ENCODE measurements around the gene ARHGAP6. TPM values are rescaled to one million over a fixed set of nuclear protein-coding genes. Genes with fewer than 3 reads are reported as not detected.

The ARHGAP6 gene
- total and polyA plus RNA-seq, 8 donors = 7.0 to 25.4 (median 20.5) TPM

DNA sequence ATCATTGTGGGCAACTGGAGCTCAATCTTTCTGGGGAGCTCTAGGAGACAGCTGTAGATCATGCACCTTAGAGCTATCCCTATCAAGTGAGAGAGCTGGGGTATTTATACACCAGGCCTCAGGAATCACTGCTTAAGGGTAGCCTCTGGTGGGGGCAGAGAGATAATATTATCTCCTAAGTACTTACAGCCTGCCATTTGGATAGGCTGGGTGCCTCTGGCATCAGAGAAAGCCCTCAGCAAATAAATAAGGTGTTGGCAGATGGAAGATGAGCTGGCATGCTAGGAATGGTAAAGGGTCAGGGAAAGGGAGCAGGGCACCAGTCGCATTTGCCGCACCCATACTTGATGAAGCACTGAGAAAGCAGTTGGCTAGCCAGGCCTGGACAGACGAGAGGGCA, 478.7 kb downstream of the ARHGAP6 start:
- no peak overlapping the region for H3K27ac ChIP-seq
- TF ChIP-seq, protein P1, sequence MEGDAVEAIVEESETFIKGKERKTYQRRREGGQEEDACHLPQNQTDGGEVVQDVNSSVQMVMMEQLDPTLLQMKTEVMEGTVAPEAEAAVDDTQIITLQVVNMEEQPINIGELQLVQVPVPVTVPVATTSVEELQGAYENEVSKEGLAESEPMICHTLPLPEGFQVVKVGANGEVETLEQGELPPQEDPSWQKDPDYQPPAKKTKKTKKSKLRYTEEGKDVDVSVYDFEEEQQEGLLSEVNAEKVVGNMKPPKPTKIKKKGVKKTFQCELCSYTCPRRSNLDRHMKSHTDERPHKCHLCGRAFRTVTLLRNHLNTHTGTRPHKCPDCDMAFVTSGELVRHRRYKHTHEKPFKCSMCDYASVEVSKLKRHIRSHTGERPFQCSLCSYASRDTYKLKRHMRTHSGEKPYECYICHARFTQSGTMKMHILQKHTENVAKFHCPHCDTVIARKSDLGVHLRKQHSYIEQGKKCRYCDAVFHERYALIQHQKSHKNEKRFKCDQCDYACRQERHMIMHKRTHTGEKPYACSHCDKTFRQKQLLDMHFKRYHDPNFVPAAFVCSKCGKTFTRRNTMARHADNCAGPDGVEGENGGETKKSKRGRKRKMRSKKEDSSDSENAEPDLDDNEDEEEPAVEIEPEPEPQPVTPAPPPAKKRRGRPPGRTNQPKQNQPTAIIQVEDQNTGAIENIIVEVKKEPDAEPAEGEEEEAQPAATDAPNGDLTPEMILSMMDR (IDR thresholded peaks at IDR 0.05) = no peak
- H3K27me3 ChIP-seq = no peaks in the 10 kb centered on the region
- intact Hi-C loops (cut with DNase I) = no loop called here
- H3K9me3 ChIP-seq = no peaks in the 10 kb centered on the region
- H3K36me3 ChIP-seq = no peaks in the 10 kb centered on the region
- no peaks in the 10 kb centered on the region for H3K4me1 ChIP-seq
- ATAC-seq (no peak), DNase-seq (no peak)
- H3K4me3 ChIP-seq = no peak overlapping the region

DNA sequence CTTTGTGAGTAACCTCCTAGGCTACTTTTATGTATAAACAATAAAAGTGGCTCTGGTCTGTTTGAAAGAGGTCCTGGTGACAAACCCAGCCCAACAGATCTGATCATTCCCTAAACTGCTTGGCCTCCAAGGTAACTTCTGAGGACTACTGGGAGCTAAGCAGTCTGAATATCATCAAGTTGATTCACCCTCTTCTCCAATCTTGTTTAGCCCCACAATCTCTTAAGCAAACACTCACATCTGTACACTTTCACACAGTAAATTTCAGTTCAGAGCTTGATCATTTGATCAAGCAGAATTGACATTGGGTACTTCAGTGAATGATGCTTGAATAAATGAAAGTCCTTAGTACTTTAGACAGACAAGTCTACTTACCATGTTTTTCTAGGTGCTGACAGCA, 479.9 kb downstream of the ARHGAP6 start:
- H3K4me1 ChIP-seq = no peaks in the 10 kb centered on the region
- no peaks in the 10 kb centered on the region for H3K9me3 ChIP-seq
- H3K27me3 ChIP-seq = no peaks in the 10 kb centered on the region
- ATAC-seq (peak; percentile 44), DNase-seq (no peak)
- H3K27ac ChIP-seq = no peak overlapping the region
- intact Hi-C loops (cut with DNase I) = no loop called here
- TF ChIP-seq, protein P1 (IDR thresholded peaks at IDR 0.05) = no peak
- no peak overlapping the region for H3K4me3 ChIP-seq
- no peaks in the 10 kb centered on the region for H3K36me3 ChIP-seq

DNA sequence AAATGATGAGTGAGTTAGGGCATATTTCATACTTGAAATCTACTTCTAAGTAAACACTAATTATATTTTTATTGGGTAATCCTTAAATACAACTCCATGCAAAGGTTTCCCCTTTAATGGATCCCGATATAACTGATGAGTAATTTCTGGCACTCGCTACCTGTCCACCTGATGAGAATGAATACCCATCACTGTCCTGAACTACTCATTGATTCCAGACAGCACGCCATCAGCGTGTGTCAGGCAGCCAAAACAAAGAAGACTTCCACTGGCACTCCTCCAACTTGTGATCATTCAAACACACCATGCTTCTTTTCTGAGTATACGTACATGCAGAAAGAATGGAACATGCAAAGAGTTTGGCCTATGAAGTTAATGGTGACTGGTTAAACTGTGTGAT, 485.1 kb downstream of the ARHGAP6 start:
- intact Hi-C loops (cut with DNase I) = no loop called here
- no peaks in the 10 kb centered on the region for H3K36me3 ChIP-seq
- TF ChIP-seq, protein P1 (IDR thresholded peaks at IDR 0.05) = no peak
- H3K27me3 ChIP-seq = no peaks in the 10 kb centered on the region
- no peaks in the 10 kb centered on the region for H3K4me1 ChIP-seq
- H3K9me3 ChIP-seq = no peaks in the 10 kb centered on the region
- no peak for DNase-seq
- no peak overlapping the region for H3K4me3 ChIP-seq
- no peak for ATAC-seq
- H3K27ac ChIP-seq = no peak overlapping the region

DNA sequence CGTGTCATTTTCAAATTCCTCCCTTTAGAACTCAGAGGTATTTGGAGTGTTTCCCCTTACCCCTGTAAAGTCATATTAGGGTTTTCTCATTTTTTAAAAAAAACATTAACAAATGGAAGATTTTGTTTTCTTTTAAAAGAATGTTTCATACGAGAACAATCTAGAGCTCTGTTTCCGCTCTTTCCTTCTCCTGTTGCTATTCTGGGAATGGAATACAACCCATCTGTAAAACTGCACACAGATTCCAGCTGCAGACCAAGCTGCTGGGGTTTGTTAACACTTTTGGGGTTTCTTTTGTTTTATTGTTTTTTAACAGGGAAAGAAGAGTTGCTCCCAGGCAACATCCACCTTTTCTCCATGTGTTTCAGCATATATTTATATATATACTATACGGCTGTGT, 493.3 kb downstream of the ARHGAP6 start:
- intact Hi-C loops (cut with DNase I) = no loop called here
- no peak overlapping the region for H3K27ac ChIP-seq

DNA sequence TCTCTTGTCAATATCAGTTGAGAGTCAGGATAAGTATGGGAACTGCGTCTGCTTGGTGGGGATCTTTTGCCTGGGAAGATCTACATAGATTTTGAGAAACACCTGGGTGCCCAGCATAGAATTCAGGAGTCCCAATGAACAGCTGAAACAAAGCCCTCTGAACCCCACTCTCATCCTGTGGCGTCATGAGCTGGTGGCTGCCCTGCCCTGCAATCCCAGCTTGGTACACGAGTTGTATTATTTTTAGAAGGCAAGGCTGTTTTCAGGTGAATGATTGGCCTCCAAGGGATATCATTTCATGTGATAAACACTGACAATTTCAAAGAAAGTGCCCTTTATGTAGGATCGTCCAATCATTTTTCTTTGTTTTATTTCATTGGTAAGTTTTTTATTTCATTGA, 493.8 kb downstream of the ARHGAP6 start:
- no peak overlapping the region for H3K27ac ChIP-seq
- H3K4me3 ChIP-seq = no peak overlapping the region
- H3K9me3 ChIP-seq = no peaks in the 10 kb centered on the region
- intact Hi-C loops (cut with DNase I) = no loop called here
- ATAC-seq = no peak
- TF ChIP-seq, protein P1 (IDR thresholded peaks at IDR 0.05) = no peak
- no peaks in the 10 kb centered on the region for H3K36me3 ChIP-seq
- H3K27me3 ChIP-seq = peaks cover 0 to 4% of the 10 kb centered on the region in 2 donors
- DNase-seq = no peak
- H3K4me1 ChIP-seq = no peaks in the 10 kb centered on the region

More for the DNA sequence above, 493.3 kb downstream of the ARHGAP6 start:
- Histone ChIP-seq H3K9me3 (no peaks in the 10 kb centered on the region), H3K4me1 (no peaks in the 10 kb centered on the region), H3K36me3 (no peaks in the 10 kb centered on the region), H3K27me3 (peaks cover 0 to 4% of the 10 kb centered on the region in 2 donors), H3K4me3 (no peak overlapping the region)
- TF ChIP-seq, protein P1 (IDR thresholded peaks at IDR 0.05) = no peak
- DNase-seq = no peak
- no peak for ATAC-seq
